ENCODE results near the gene GAL.

DNA sequence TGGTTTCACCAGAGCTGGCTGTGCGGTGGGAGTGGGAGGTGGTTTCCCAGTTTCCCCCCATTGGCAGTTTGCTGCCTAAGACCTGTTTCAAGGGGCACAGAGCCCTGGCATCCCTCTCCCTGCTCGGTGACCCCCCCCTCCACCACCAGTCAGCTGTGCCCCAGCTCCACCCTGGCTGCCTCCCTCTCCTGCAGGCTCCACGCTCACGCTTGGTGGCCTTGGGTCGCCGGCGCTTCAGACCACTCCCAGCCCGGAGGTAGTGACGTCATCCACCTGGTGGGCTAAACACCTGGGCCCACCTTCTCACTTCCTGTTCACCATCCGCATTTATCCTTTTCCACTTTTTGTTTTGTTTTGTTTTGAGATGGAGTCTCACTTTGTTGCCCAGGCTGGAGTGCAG is 7.8 kb downstream of the GAL start:
- no peak for TF ChIP-seq RAD21 (IDR thresholded peaks at IDR 0.05; ENCODE audit: low read depth)
- TF ChIP-seq, protein P1, sequence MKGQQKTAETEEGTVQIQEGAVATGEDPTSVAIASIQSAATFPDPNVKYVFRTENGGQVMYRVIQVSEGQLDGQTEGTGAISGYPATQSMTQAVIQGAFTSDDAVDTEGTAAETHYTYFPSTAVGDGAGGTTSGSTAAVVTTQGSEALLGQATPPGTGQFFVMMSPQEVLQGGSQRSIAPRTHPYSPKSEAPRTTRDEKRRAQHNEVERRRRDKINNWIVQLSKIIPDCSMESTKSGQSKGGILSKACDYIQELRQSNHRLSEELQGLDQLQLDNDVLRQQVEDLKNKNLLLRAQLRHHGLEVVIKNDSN (IDR thresholded peaks at IDR 0.05) = no peak
